Uterus (tissue), 2 donors: ENCODE results near the gene IQCK.

Experiments
- CTCF ChIP-seq, 4 experiments: fragments of 200-600 bp in 2 of 4; fragments of 450-650 bp in 2 of 4; sonication (generic) in 2 of 4; IDR thresholded peaks; one replicate each; pipeline ENCODE4 v1.5.1; 2016 to 2019; ENCODE audit warnings: antibody characterized with exemption in 4 of 4, mild to moderate bottlenecking in 2 of 4, moderate library complexity in 1 of 4
- POLR2A ChIP-seq, 2 donors: fragments of 450-650 bp; IDR thresholded peaks; one replicate each; pipeline ENCODE4 v1.6.1; 2016; ENCODE audit warnings: antibody characterized with exemption in 2 of 2, mild to moderate bottlenecking in 1 of 2, moderate library complexity in 1 of 2

- TF ChIP-seq CTCF (IDR thresholded peaks at IDR 0.05) (no peak), POLR2A (IDR thresholded peaks at IDR 0.05) (no peak)
These were observed 105.3 kb downstream of the IQCK start for GRCh38 chr16:19823322-19823721.
